Fibroblast of villous mesenchyme (primary cell): ENCODE results near the gene TSPAN5. TPM values are rescaled to one million over a fixed set of nuclear protein-coding genes. Genes with fewer than 3 reads are reported as not detected.

Experiments used
- DNase-seq: peaks from one replicate; pipeline ENCODE4 v3.0.0-alpha.2; 2010; ENCODE audit warnings: low read depth
- H3K4me3 ChIP-seq: 2 replicates; pipeline ENCODE4 v1.5.1; 2011; ENCODE audit warnings: low read depth, mild to moderate bottlenecking, low read length
- CTCF ChIP-seq: IDR thresholded peaks from 2 replicates; pipeline ENCODE4 v1.5.1; 2012; ENCODE audit warnings: low read depth, mild to moderate bottlenecking, low read length; ENCODE audit not compliant: insufficient read depth
- total RNA-seq: library from RNA; depleted of rRNA; stranded (reverse); fragments of >200 nt; gene quantifications from 2 replicates; pipeline ENCODE4 v1.2.3, GENCODE V29; 2012

The TSPAN5 gene
- total RNA-seq, 1 donor: 50.5 TPM

GRCh38 chr4:98627531-98628257, 30.7 kb downstream of the TSPAN5 start:
- H3K4me3 ChIP-seq: no peak overlapping the region
- peak; percentile 88 for DNase-seq
- no peak for TF ChIP-seq CTCF

- H3K4me3 ChIP-seq: no peak overlapping the region
- TF ChIP-seq CTCF: no peak
- DNase-seq: peak; percentile 76
These were observed 32.1 kb downstream of the TSPAN5 start for GRCh38 chr4:98626350-98626749.

- TF ChIP-seq CTCF: no peak
- H3K4me3 ChIP-seq: no peak overlapping the region
- no peak for DNase-seq
These were observed 32.5 kb downstream of the TSPAN5 start for GRCh38 chr4:98625920-98626319.

GRCh38 chr4:98625399-98625798, 33.0 kb downstream of the TSPAN5 start:
- no peak for DNase-seq
- no peak for TF ChIP-seq CTCF
- no peak overlapping the region for H3K4me3 ChIP-seq

GRCh38 chr4:98624642-98625041, 33.8 kb downstream of the TSPAN5 start:
- DNase-seq: no peak
- TF ChIP-seq CTCF: no peak
- H3K4me3 ChIP-seq: no peak overlapping the region

- no peak for TF ChIP-seq CTCF
- no peak overlapping the region for H3K4me3 ChIP-seq
- DNase-seq: no peak
These were observed 34.3 kb downstream of the TSPAN5 start for GRCh38 chr4:98624144-98624543.

- no peak for TF ChIP-seq CTCF
- DNase-seq: no peak
- H3K4me3 ChIP-seq: no peak overlapping the region
These were observed 35.1 kb downstream of the TSPAN5 start for GRCh38 chr4:98623126-98623802.
